Stimulated activated CD8-positive, alpha-beta memory T cell treated with anti-CD3 and anti-CD28 coated beads, Interleukin-7, amount 100 ng/mL, for 24 hours (primary cell): ENCODE results near the gene EIPR1.
"Not testable (repeated sequence)": the region's sequence is repeated elsewhere in the genome, so short reads cannot be mapped to it uniquely, and the experiment has no call there.

ENCODE experiments used
- DNase-seq: peaks from one replicate; pipeline ENCODE4 v3.0.0-alpha.2; 2020; ENCODE audit warnings: low read depth

EIPR1 gene

GRCh38 chr2:3357926-3358325 is 19.7 kb downstream of the EIPR1 start:
- no peak for DNase-seq

- DNase-seq: not testable (repeated sequence)
Observed at GRCh38 chr2:3357446-3357845, 20.2 kb downstream of the EIPR1 start.

GRCh38 chr2:3356799-3357198 is 20.8 kb downstream of the EIPR1 start:
- DNase-seq: no peak

- DNase-seq: no peak
Observed at GRCh38 chr2:3355951-3356569, 21.6 kb downstream of the EIPR1 start.

GRCh38 chr2:3354986-3355385 is 22.6 kb downstream of the EIPR1 start:
- DNase-seq: no peak

GRCh38 chr2:3349211-3349693 is 28.4 kb downstream of the EIPR1 start:
- no peak for DNase-seq

GRCh38 chr2:3348767-3349166 is 28.9 kb downstream of the EIPR1 start:
- no peak for DNase-seq

- DNase-seq: no peak
Observed at GRCh38 chr2:3345621-3346020, 32.0 kb downstream of the EIPR1 start.

GRCh38 chr2:3344897-3345296 is 32.7 kb downstream of the EIPR1 start:
- no peak for DNase-seq

- DNase-seq: no peak
Observed at GRCh38 chr2:3343012-3343411, 34.6 kb downstream of the EIPR1 start.

- DNase-seq: no peak
Observed at GRCh38 chr2:3342324-3342723, 35.3 kb downstream of the EIPR1 start.

- no peak for DNase-seq
Observed at GRCh38 chr2:3341336-3341735, 36.3 kb downstream of the EIPR1 start.

- no peak for DNase-seq
Observed at GRCh38 chr2:3340144-3340543, 37.5 kb downstream of the EIPR1 start.

GRCh38 chr2:3338340-3338739 is 39.3 kb downstream of the EIPR1 start:
- no peak for DNase-seq

GRCh38 chr2:3336844-3337243 is 40.8 kb downstream of the EIPR1 start:
- no peak for DNase-seq

- DNase-seq: no peak
Observed at GRCh38 chr2:3334392-3335345, 42.9 kb downstream of the EIPR1 start.

- DNase-seq: no peak
Observed at GRCh38 chr2:3332133-3332532, 45.5 kb downstream of the EIPR1 start.

- no peak for DNase-seq
Observed at GRCh38 chr2:3329491-3329890, 48.1 kb downstream of the EIPR1 start.

GRCh38 chr2:3326871-3327270 is 50.7 kb downstream of the EIPR1 start:
- no peak for DNase-seq

GRCh38 chr2:3326182-3326537 is 51.5 kb downstream of the EIPR1 start:
- DNase-seq: no peak

GRCh38 chr2:3325458-3326181 is 52.0 kb downstream of the EIPR1 start:
- DNase-seq: no peak

GRCh38 chr2:3324404-3325281 is 53.0 kb downstream of the EIPR1 start:
- DNase-seq: no peak
